AG04450 (cell line): ENCODE results near the gene TNRC18. TPM values are rescaled to one million over a fixed set of nuclear protein-coding genes. Genes with fewer than 3 reads are reported as not detected.
"Not testable (repeated sequence)": the region's sequence is repeated elsewhere in the genome, so short reads cannot be mapped to it uniquely, and the experiment has no call there.

ENCODE experiments used
- CTCF ChIA-PET: fragments of 300-600, 350-600 bp; formaldehyde crosslinking; extraction: SDS; loops from one replicate; lab custom pipeline; 2022; ENCODE audit warnings: antibody characterized with exemption, inconsistent platforms; lab: Charles Lee
- POLR2A ChIA-PET: fragments of 350-600 bp; formaldehyde crosslinking; extraction: SDS; loops from one replicate; lab custom pipeline; 2021; ENCODE audit warnings: antibody characterized with exemption, inconsistent platforms; lab: Yijun Ruan, JAX
- DNase-seq: peaks from one replicate; pipeline ENCODE4 v3.0.0-alpha.2; 2011; ENCODE audit warnings: low read depth, low spot score
- H3K27ac ChIP-seq: one replicate; pipeline ENCODE4 v1.5.1; 2012; ENCODE audit warnings: low read depth, low read length, control low read depth
- H3K27me3 ChIP-seq: one replicate; pipeline ENCODE4 v1.6.0; 2012; ENCODE audit warnings: low read length; ENCODE audit not compliant: control insufficient read depth, insufficient read depth
- H3K4me3 ChIP-seq: 2 replicates; pipeline ENCODE4 v1.5.1; 2011; ENCODE audit warnings: mild to moderate bottlenecking, low read depth, low read length, control low read depth
- H3K9me3 ChIP-seq: 2 replicates; pipeline ENCODE4 v1.5.1; 2012; ENCODE audit warnings: low read length; ENCODE audit not compliant: control insufficient read depth, insufficient read depth
- polyA plus RNA-seq: library from polyadenylated mRNA; depleted of rRNA; stranded (reverse); fragments of >200 nt; gene quantifications from 2 replicates; pipeline ENCODE4 v1.2.3, GENCODE V29; 2011
- TF ChIP-seq, protein P1 (sequence below): IDR thresholded peaks from 2 replicates; pipeline ENCODE4 v1.5.1; 2011; ENCODE audit warnings: low read depth, low read length, control low read depth, inconsistent platforms

Gene TNRC18
- polyA plus RNA-seq, 1 experiment: 13.4 TPM

DNA sequence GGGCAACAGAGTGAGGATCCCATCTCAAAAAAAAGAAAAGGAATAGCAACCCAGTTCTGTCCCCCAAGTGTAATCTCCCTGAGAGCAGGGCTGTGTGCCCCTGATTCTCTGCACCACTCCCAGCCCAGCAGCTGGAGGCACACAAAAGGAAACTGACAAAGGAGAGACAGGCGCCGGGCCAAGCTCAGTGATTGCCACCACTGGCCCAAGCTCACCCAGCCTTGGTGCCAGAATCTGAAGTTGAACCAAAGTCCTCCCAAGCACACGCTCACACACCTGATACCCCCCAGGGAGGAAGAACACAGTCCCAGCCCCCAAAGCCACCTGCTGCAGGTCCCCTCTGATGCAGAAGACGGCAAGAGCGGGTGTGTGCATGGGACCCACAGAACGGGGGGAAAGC lies 50.3 kb downstream of the TNRC18 start:
- no peak overlapping the region for H3K4me3 ChIP-seq
- TF ChIP-seq, protein P1, sequence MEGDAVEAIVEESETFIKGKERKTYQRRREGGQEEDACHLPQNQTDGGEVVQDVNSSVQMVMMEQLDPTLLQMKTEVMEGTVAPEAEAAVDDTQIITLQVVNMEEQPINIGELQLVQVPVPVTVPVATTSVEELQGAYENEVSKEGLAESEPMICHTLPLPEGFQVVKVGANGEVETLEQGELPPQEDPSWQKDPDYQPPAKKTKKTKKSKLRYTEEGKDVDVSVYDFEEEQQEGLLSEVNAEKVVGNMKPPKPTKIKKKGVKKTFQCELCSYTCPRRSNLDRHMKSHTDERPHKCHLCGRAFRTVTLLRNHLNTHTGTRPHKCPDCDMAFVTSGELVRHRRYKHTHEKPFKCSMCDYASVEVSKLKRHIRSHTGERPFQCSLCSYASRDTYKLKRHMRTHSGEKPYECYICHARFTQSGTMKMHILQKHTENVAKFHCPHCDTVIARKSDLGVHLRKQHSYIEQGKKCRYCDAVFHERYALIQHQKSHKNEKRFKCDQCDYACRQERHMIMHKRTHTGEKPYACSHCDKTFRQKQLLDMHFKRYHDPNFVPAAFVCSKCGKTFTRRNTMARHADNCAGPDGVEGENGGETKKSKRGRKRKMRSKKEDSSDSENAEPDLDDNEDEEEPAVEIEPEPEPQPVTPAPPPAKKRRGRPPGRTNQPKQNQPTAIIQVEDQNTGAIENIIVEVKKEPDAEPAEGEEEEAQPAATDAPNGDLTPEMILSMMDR: no peak
- H3K27me3 ChIP-seq: no peaks in the 10 kb centered on the region
- ChIA-PET POLR2A (no interaction called here), CTCF (no interaction called here)
- no peak for DNase-seq
- H3K9me3 ChIP-seq: no peaks in the 10 kb centered on the region; the same call in 1 of the 2 replicates
- H3K27ac ChIP-seq: no peak overlapping the region

DNA sequence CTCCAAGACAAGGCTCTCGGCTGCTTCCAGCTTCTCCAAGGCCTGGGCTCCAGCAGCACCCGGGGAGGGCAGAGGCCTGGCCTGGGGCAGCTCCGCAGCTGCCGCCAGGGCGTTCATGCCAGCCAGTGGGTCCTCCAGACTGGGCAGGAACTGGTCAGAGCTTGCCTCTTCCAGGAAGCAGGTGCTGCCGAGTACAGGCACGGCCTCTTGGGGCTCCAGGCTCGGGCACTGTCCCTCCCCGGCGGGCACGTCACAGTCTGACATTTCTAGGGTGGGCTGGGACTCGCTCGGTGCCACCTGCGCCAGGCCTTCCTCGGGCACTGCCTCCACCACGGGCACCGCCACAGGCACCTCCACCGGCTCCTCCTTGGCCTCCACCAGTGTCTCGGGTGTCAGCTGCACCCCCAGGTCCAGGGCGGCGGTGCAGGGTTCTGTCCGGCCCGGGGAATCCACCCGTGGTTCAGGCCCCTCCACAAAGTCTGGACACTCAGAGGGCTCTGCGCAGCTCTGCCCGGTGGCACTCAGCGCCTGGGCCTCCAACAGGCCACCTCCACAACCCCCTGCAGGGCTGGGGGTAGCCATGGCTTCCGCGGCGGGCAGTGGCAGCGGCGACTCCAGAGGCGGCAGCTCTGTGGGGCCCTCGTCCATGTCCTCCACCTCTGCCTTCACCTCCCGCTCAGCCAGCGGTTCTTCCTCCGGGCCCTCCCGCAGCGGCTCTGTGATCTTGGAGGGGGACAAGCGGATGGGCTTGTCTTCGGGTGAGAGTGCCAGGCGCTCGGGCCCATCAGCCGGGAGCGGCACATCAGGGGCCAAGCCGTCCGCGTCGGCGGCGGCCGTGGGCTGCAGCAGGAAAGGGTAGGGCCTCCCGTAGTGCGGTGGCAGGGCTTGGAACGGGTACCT lies 52.9 kb downstream of the TNRC18 start:
- TF ChIP-seq, protein P1: no peak
- Histone ChIP-seq H3K27me3 (no peaks in the 10 kb centered on the region), H3K4me3 (no peak overlapping the region), H3K27ac (no peak overlapping the region), H3K9me3 (no peaks in the 10 kb centered on the region; the same call in 1 of the 2 replicates)
- no peak for DNase-seq
- ChIA-PET CTCF (no interaction called here), POLR2A (no interaction called here)

DNA sequence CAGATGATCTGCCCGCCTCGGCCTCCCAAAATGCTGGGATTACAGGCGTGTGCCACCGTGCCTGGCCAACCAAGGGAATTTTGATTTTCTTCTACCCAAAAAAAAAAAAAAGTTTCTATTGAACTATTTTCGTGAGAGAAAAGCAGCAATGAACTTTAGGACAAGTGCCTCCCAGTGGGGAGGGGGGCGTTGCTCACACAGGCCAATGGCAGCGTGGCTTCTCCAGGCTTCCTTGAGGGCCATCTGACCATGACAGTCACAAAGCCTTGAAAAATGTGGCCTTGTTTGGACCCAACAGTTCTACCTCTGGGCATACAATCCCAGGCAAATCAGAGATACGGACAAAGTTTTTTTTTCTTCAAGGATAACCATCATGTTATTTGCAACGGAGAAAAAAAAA lies 56.0 kb downstream of the TNRC18 start:
- TF ChIP-seq, protein P1: no peak
- Histone ChIP-seq H3K27ac (no peak overlapping the region), H3K4me3 (no peak overlapping the region), H3K9me3 (no peaks in the 10 kb centered on the region; the same call in 1 of the 2 replicates), H3K27me3 (no peaks in the 10 kb centered on the region)
- no peak for DNase-seq
- CTCF ChIA-PET: interaction anchor here (2.2 to 2.8 kb wide), 3 partner anchors 11 to 83 kb away, joined by 6 to 23 read pairs (median 18); no protein-coding TSS in a partner anchor
- POLR2A ChIA-PET: interaction anchor here (0.7 kb wide), 1 partner anchor 25 kb away, joined by 3 read pairs; no protein-coding TSS in a partner anchor

GRCh38 chr7:5365976-5366625 lies 57.5 kb downstream of the TNRC18 start:
- H3K9me3 ChIP-seq, H3K27ac ChIP-seq, H3K4me3 ChIP-seq, H3K27me3 ChIP-seq: not testable (repeated sequence)
- ChIA-PET CTCF (interaction anchor here (0.6 to 2.8 kb wide), 19 partner anchors 9 to 269 kb away, joined by 3 to 23 read pairs (median 5); no protein-coding TSS in a partner anchor), POLR2A (interaction anchor here (0.8 to 1.0 kb wide), 3 partner anchors 10 to 105 kb away, joined by 3 read pairs; no protein-coding TSS in a partner anchor)
- TF ChIP-seq, protein P1: peak; percentile 89
- peak; percentile 21 for DNase-seq
